GM12878 (cell line): ENCODE measurements around the gene DDAH1.

Experiments
- BACH1 ChIP-seq: fragments of 450-650 bp; IDR thresholded peaks from 2 replicates; pipeline ENCODE4 v1.6.1; 2017; ENCODE audit warnings: mild to moderate bottlenecking, borderline replicate concordance
- TF ChIP-seq, protein P1 (sequence below), 3 experiments: IDR thresholded peaks in 2 of 3; conservative IDR thresholded peaks in 1 of 3; 2 replicates each; pipeline ENCODE4 v1.5.1; 2011; ENCODE audit warnings: low read depth in 3 of 3, low read length in 3 of 3, mild to moderate bottlenecking in 3 of 3, control low read depth in 2 of 3, moderate library complexity in 2 of 3, inconsistent platforms in 1 of 3, mixed read lengths in 1 of 3; ENCODE audit not compliant: control insufficient read depth in 2 of 3, insufficient read depth in 1 of 3; ENCODE audit errors: extremely low read depth in 1 of 3

DNA sequence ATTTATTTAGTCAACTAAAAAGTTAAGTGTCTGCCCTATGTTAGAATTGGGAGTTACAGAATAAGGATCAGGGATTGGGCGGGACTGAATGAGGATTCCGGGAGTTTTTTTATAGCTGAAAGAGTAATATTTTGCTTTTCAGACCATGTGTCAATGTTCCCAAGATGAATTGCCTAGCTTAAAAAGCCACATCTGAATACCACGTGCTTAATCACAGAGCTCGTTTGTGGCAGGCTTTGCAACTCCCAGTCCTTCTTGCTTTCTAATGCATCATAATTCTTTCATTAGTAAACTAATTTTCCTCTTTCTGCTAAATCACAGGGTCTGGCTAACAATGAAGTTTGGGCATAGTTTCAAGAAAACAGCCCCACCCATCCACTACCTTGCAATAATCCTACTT, 184.3 kb downstream of the DDAH1 start:
- no peak for TF ChIP-seq BACH1
- TF ChIP-seq, protein P1, sequence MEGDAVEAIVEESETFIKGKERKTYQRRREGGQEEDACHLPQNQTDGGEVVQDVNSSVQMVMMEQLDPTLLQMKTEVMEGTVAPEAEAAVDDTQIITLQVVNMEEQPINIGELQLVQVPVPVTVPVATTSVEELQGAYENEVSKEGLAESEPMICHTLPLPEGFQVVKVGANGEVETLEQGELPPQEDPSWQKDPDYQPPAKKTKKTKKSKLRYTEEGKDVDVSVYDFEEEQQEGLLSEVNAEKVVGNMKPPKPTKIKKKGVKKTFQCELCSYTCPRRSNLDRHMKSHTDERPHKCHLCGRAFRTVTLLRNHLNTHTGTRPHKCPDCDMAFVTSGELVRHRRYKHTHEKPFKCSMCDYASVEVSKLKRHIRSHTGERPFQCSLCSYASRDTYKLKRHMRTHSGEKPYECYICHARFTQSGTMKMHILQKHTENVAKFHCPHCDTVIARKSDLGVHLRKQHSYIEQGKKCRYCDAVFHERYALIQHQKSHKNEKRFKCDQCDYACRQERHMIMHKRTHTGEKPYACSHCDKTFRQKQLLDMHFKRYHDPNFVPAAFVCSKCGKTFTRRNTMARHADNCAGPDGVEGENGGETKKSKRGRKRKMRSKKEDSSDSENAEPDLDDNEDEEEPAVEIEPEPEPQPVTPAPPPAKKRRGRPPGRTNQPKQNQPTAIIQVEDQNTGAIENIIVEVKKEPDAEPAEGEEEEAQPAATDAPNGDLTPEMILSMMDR (IDR thresholded peaks at IDR 0.05 in 2 of 3, conservative IDR thresholded peaks at IDR 0.05 in 1 of 3; ENCODE audit: control insufficient read depth in 2 of 3, extremely low read depth in 1 of 3, insufficient read depth in 1 of 3, low read depth in 3 of 3, low read length in 3 of 3): no peak
